ENCODE results near the gene CDK4. TPM values are rescaled to one million over a fixed set of nuclear protein-coding genes. Genes with fewer than 3 reads are reported as not detected.
A peak's percentile ranks its signal among the peaks of the same experiment; 100 is the strongest.

Gene CDK4
- total and polyA plus RNA-seq, 2 of the 13 experiments (the other 11 are each of a cell fraction or from before 2014, with no cell fraction given), result 191 to 209 TPM

- TF ChIP-seq ZNF616 (CRISPR knock-in tag; IDR thresholded peaks at IDR 0.05; ENCODE audit: low read depth) (no peak; the same call in 1 of the 2 replicates), ZNF230 (CRISPR knock-in tag; IDR thresholded peaks at IDR 0.05) (peak; percentile 73; the same call in 1 of the 2 replicates), HINFP (CRISPR knock-in tag; IDR thresholded peaks at IDR 0.05; ENCODE audit: low read depth) (peak; percentile 59; the same call in 1 of the 2 replicates), RAD21 (CRISPR knock-in tag; IDR thresholded peaks at IDR 0.05) (peak; percentile 60), IRX3 (CRISPR knock-in tag; IDR thresholded peaks at IDR 0.05; ENCODE audit: borderline replicate concordance, low read depth) (no peak), MIER3 (CRISPR knock-in tag; IDR thresholded peaks at IDR 0.05; ENCODE audit: borderline replicate concordance) (peak; percentile 87; the same call in 1 of the 2 replicates), ATAD3A (CRISPR knock-in tag; IDR thresholded peaks at IDR 0.05) (no peak), ZEB1 (IDR thresholded peaks at IDR 0.05; ENCODE audit: insufficient replicate concordance, low read depth) (no peak), HNRNPUL1 (IDR thresholded peaks at IDR 0.05; ENCODE audit: low read depth, low read length) (no peak), SETDB1 (CRISPR knock-in tag; IDR thresholded peaks at IDR 0.05; ENCODE audit: borderline replicate concordance) (no peak), ZNF788 (CRISPR knock-in tag; IDR thresholded peaks at IDR 0.05; ENCODE audit: borderline replicate concordance) (peak; percentile 94; the same call in 1 of the 2 replicates), SMAD9 (CRISPR knock-in tag; IDR thresholded peaks at IDR 0.05) (no peak), MAFF (IDR thresholded peaks at IDR 0.05; ENCODE audit: low read depth, low read length) (no peak), SP1 (IDR thresholded peaks at IDR 0.05) (no peak), SP1 (CRISPR knock-in tag; IDR thresholded peaks at IDR 0.05) (peak; percentile 70), DBP (CRISPR knock-in tag; IDR thresholded peaks at IDR 0.05; ENCODE audit: not compliant biosample characterization) (no peak), ATF7-NPFF (CRISPR knock-in tag; IDR thresholded peaks at IDR 0.05; ENCODE audit: low read depth) (peak; percentile 90), CREBL2 (CRISPR knock-in tag; IDR thresholded peaks at IDR 0.05; ENCODE audit: borderline replicate concordance) (no peak), NCOA1 (CRISPR knock-in tag; IDR thresholded peaks at IDR 0.05) (0 out of 2 replicates have a peak, but pooled peaks have one; percentile 36), FOXP1 (IDR thresholded peaks at IDR 0.05) (peak; percentile 62; the same call in 1 of the 2 replicates), FOXP1 (CRISPR knock-in tag; IDR thresholded peaks at IDR 0.05) (peak; percentile 76), SAFB2 (CRISPR knock-in tag; IDR thresholded peaks at IDR 0.05; ENCODE audit: borderline replicate concordance, low read depth) (peak; percentile 92; the same call in 1 of the 2 replicates), ZNF296 (CRISPR knock-in tag; conservative IDR thresholded peaks at IDR 0.05) (0 out of 2 replicates have a peak, but pooled peaks have one; percentile 28), ZNF343 (CRISPR knock-in tag; IDR thresholded peaks at IDR 0.05) (no peak), RORA (CRISPR knock-in tag; IDR thresholded peaks at IDR 0.05) (no peak), BCL3 (CRISPR knock-in tag; IDR thresholded peaks at IDR 0.05) (peak; percentile 55; the same call in 1 of the 2 replicates), ZNF224 (CRISPR knock-in tag; IDR thresholded peaks at IDR 0.05) (no peak), ZNF3 (CRISPR knock-in tag; IDR thresholded peaks at IDR 0.05) (no peak)
These were observed 30.7 kb upstream of the CDK4 start, which contains the start of gene TSFM (continued) for GRCh38 chr12:57782608-57783465.
